GM18517 (cell line): Measurements from ENCODE around the gene BCKDK.
"Not testable (repeated sequence)": the region's sequence is repeated elsewhere in the genome, so short reads cannot be mapped to it uniquely, and the experiment has no call there.

Experiments used
- ATAC-seq: cut with Tn5 transposase; IDR thresholded peaks from one replicate; pipeline ENCODE4 v1.9.1; 2021; ENCODE audit warnings: mild to moderate bottlenecking, moderate library complexity; ENCODE audit not compliant: unreplicated experiment

Gene BCKDK

GRCh38 chr16:31138621-31139578 lies 30.7 kb downstream of the BCKDK start:
- no peak for ATAC-seq

DNA sequence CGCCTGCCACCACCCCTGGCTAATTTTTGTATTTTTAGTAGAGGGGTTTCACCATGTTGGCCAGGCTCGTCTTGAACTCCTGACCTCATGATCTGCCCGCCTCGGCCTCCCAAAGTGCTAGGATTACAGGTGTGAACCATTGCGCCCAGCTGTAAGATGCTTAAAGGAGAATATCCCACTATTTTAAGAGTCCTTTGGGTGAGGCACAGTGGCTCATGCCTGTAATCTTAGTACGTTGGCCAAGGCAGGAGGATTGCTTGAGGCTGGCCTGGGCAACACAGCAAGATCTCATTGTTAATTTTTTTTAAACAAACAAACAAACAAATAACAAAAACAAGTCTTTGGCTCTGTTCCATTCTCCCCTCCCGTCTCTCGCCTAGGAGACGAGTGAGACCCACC lies 32.9 kb downstream of the BCKDK start:
- ATAC-seq = not testable (repeated sequence)

GRCh38 chr16:31141489-31142108 lies 33.4 kb downstream of the BCKDK start:
- no peak for ATAC-seq

GRCh38 chr16:31142109-31143010 lies 34.2 kb downstream of the BCKDK start:
- ATAC-seq = peak; percentile 80

DNA sequence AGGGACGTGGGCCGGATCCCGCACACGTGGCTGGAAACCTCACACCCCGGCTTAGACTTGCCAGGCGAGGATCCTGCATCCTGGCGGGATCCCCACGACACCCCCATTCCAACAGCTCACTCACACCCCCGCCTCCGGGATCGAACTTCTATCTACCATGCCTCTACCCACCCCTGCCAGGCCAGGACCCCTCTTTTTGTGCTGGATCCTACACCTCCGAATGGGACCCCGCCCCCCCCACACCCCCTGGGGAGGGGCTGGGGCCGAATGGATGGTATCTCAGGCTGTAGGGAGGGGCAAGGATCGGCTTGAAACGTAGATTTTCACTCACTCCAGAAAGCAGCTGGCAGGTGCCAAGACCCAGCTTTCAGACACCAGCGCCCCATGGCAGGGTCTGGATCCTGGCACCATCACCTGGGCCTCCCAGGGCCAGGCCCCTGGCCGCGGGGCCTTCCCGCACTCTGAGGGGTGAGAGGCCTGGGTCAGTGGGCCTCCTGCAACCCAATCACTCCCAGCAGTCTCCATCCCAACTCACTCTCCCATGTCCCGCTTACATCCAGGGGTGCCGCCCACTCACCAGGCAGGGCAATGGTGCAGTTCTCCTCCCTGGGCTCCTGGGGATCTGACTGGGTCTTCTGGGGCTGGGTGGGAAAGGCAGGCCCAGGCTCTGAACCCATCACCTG lies 35.0 kb downstream of the BCKDK start:
- no peak for ATAC-seq

GRCh38 chr16:31143694-31144148 lies 35.5 kb downstream of the BCKDK start:
- ATAC-seq = no peak

GRCh38 chr16:31144418-31144817 lies 36.2 kb downstream of the BCKDK start:
- ATAC-seq = not testable (repeated sequence)

DNA sequence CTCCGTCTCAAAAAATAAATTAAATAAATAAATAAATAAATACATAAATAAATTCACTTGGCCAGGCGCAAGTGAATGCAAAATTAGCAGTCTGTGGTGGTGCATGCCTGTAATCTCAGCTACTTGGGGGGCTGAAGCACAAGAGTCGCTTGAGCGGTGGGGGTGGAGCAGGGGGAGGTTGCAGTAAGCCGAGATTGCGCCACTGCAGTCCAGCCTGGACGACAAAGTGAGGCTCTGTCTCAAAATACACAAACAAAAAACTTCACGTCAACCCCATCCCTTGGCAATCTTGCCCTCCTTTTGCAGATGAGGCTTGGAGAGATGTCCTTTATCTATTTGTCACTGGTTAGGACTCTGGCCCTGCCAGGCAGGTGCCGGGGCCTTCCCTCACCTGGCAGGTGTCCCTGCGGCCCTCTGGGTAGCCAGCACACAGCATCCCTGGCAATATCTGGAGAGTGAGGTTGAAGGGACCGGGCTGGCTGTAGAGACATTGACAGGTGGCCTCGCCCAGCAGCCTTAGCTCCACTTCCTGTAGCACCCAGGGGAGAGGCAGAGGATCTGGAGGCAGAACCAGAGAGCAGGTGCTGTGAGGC lies 37.3 kb downstream of the BCKDK start:
- no peak for ATAC-seq

- no peak for ATAC-seq
Measured at GRCh38 chr16:31147574-31147973, 39.4 kb downstream of the BCKDK start.

DNA sequence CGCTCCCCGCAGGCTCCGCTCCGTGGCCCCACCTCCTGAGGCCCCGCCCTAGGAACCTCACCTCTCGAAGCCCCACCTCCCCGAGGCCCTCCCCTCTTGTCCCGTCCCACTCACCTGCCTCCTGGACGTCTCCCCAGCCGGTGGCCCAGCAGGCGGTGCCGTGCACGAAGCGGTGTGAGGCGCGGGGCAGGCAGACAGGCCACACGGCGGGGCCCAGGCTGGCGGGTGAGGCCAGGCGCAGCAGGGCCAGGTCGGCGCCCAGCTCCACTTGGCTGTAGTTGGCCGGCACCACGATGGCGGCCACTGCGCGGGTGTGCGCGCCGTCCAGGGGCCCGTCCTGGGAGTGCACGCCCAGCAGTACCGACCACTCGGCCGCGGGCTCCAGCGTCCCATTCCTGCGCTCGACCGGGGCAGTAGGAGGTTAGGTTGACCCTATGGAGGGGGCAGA lies 40.1 kb downstream of the BCKDK start:
- ATAC-seq = no peak

- no peak for ATAC-seq
Measured at GRCh38 chr16:31148896-31149295, 40.7 kb downstream of the BCKDK start.

DNA sequence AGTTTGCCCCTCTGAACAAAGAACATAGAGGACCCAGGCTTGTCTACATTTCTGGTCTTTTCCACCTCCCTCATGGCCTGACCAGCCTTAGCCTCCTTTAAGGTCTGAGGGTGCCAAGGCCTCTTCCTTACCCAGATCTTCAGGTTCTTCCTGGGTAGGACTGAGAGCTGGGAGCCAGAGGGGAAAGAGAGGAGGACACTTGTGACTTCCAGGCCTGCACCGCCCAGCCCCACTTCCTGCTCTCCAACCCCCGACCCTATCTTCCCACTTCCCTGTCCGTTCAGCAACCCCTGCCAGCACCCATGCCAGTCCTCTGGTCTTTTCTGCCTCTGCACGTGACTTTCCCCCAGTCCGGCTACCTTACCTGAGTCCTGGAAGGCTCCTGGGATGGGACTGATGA lies 41.1 kb downstream of the BCKDK start:
- ATAC-seq = no peak

DNA sequence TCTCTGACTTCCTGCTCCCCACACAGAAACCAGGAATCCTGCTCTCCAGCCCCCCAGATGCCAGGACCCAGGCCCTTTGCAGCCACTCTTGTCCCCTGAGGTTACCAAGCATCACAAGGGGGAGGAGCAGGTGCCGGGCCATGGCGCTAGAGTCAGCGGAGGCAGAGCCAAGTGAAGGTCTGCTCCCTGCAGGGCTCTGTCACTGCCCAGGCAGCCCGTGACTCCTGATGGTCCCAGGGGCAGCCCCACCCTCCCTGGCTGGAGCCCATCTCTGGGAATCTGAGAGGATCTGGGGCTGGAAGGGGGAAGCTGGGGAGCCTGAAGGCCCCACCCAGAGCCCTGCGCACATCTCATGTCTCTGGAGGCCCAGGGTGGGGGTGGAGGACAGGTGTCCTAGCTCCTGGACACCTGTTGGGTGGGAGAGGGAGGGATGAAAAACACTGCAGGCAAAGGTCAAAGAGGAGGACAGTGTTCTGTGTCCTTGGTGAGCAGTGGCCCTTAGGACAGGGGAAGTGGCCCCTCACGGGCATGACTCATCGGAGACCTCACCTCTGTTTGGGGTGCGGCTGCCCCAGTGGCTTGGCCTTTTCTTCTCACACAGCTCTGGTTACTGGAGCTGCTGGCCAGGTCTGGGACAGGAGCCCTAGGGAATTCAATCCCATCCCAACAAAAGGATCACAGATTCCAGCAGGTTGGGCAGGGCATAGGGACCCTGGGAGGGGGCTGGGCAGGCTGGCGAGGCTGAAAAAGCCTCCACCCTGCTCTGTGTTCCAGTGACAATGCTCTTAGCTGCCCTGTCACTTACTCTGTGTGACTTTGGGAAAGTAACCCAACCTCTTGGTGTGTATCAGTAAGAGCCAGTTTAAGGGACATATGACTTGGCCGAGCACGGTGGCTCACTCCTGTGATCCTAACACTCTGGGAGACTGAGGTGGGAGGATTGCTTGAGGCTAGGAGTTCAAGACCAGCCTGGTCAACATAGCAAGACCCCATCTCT lies 42.0 kb downstream of the BCKDK start, which contains the start of gene PRSS36:
Gene PRSS36 (minus strand): TSS at position 173 of the 997 bp plus-strand sequence. CDS start 31 bp downstream, at position 142.
- no peak for ATAC-seq

DNA sequence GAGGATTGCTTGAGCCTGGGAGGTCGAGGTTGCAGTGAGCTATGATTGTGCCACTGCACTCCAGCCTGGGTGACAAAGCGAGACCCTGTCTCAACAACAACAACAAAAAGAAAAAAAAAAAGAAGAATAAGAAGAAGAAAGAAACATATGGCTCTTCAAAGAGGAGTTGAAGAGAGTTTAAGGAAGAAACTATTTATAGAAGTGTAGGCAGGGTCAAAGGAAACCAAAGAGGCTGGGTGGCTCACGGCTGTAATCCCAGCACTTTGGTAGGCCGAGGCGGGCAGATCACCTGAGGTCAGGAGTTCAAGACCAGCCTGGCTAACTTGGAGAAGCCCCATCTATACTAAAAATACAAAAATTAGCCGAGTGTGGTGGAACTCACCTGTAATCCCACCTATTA lies 42.8 kb downstream of the BCKDK start:
- not testable (repeated sequence) for ATAC-seq

- ATAC-seq = no peak
Measured at GRCh38 chr16:31157136-31157535, 49.0 kb downstream of the BCKDK start.
